HepG2 (cell line): Measurements from ENCODE around the gene CAPN15. TPM values are rescaled to one million over a fixed set of nuclear protein-coding genes. Genes with fewer than 3 reads are reported as not detected.
A peak's percentile ranks its signal among the peaks of the same experiment; 100 is the strongest.

ENCODE experiments used
- BCL6 ChIP-seq: IDR thresholded peaks from 2 replicates; pipeline ENCODE4 v1.6.1; 2016; ENCODE audit warnings: missing genetic modification reagents, missing compliant biosample characterization
- CTCF ChIP-seq: sonication (generic); formaldehyde crosslinking; IDR thresholded peaks from 2 replicates; pipeline ENCODE4 v1.5.0; 2020; ENCODE audit warnings: mild to moderate bottlenecking, missing genetic modification reagents, moderate library complexity
- DMAP1 ChIP-seq: IDR thresholded peaks from 2 replicates; pipeline ENCODE4 v1.6.1; 2016
- ETV6 ChIP-seq: sonication (generic); formaldehyde crosslinking; conservative IDR thresholded peaks from 2 replicates; pipeline ENCODE4 v1.4.0; 2020; ENCODE audit warnings: missing genetic modification reagents
- HNRNPLL ChIP-seq: fragments of 200-400 bp; formaldehyde crosslinking; IDR thresholded peaks from 2 replicates; pipeline ENCODE4 v1.6.1; 2017; ENCODE audit warnings: mild to moderate bottlenecking, low read depth, low read length; ENCODE audit not compliant: poor library complexity, severe bottlenecking
- MXD4 ChIP-seq: IDR thresholded peaks from 2 replicates; pipeline ENCODE4 v1.6.1; 2016; ENCODE audit warnings: mild to moderate bottlenecking, missing biosample characterization, missing genetic modification reagents
- NCOA2 ChIP-seq: sonication (generic); formaldehyde crosslinking; IDR thresholded peaks from 2 replicates; pipeline ENCODE4 v1.8.0; 2022; ENCODE audit warnings: inconsistent platforms
- NFYB ChIP-seq: sonication (generic); formaldehyde crosslinking; IDR thresholded peaks from 2 replicates; pipeline ENCODE4 v1.4.0; 2020; ENCODE audit warnings: missing genetic modification reagents
- NRL ChIP-seq: sonication (generic); formaldehyde crosslinking; IDR thresholded peaks from 2 replicates; pipeline ENCODE4 v1.5.0; 2020; ENCODE audit warnings: missing genetic modification reagents, mild to moderate bottlenecking, moderate library complexity, borderline replicate concordance
- PRDM4 ChIP-seq: sonication (generic); formaldehyde crosslinking; IDR thresholded peaks from 2 replicates; pipeline ENCODE4 v1.9.0; 2021; ENCODE audit warnings: missing genetic modification reagents, borderline replicate concordance
- SKI ChIP-seq: fragments of 450-650 bp; IDR thresholded peaks from one replicate; pipeline ENCODE4 v1.6.1; 2018; ENCODE audit warnings: mild to moderate bottlenecking; ENCODE audit not compliant: partially characterized antibody
- TBX2 ChIP-seq: sonication (generic); formaldehyde crosslinking; IDR thresholded peaks from 2 replicates; pipeline ENCODE4 v1.5.0; 2020; ENCODE audit warnings: missing genetic modification reagents, mild to moderate bottlenecking, borderline replicate concordance
- TCF12 ChIP-seq, 2 experiments: fragments of 450-650 bp in 1 of 2; sonication (generic) in 1 of 2; formaldehyde crosslinking in 1 of 2; IDR thresholded peaks; 2 replicates each; pipeline versions ENCODE4 v1.6.1 to v1.8.0; 2017 to 2022; ENCODE audit warnings: antibody characterized with exemption in 1 of 2, mild to moderate bottlenecking in 1 of 2, missing genetic modification reagents in 1 of 2, moderate library complexity in 1 of 2
- ZNF891 ChIP-seq: sonication (generic); formaldehyde crosslinking; IDR thresholded peaks from 2 replicates; pipeline ENCODE4 v1.5.0; 2020; ENCODE audit warnings: mild to moderate bottlenecking, missing genetic modification reagents
- polyA plus RNA-seq, 8 experiments: library from polyadenylated mRNA; depleted of rRNA in 3 of 8; stranded (reverse) in 7 of 8; unstranded in 1 of 8; fragments of >200 nt; fragmentation: Illumina TruSeq in 4 of 8; extraction: Trizol in 4 of 8; gene quantifications; 2 replicates each; pipeline versions ENCODE4 v1.2.1 to v1.2.3, GENCODE V29; 2011 to 2016; ENCODE audit warnings: low read depth in 4 of 8, missing spikeins in 1 of 8, mixed read lengths in 1 of 8; ENCODE audit not compliant: insufficient read depth in 1 of 8
- total RNA-seq, 5 experiments: library from RNA; depleted of rRNA; stranded (reverse); fragments of >200 nt; fragmentation: Illumina TruSeq; extraction: Trizol; gene quantifications; 2 replicates each; pipeline ENCODE4 v1.2.3, GENCODE V29; 2016; ENCODE audit warnings: low read depth in 1 of 5
- TF ChIP-seq, protein P1 (sequence below): sonication (generic); formaldehyde crosslinking; conservative IDR thresholded peaks from 2 replicates; pipeline ENCODE4 v1.4.0; 2020; ENCODE audit warnings: missing genetic modification reagents
- TF ChIP-seq, protein P2 (sequence below): sonication (generic); formaldehyde crosslinking; IDR thresholded peaks from 2 replicates; pipeline ENCODE4 v1.8.0; 2022; ENCODE audit warnings: low read depth, missing genetic modification reagents

The CAPN15 gene
- total and polyA plus RNA-seq, 2 of the 13 experiments (the other 11 are each of a cell fraction or from before 2014, with no cell fraction given), result 14.9 to 24.5 TPM

DNA sequence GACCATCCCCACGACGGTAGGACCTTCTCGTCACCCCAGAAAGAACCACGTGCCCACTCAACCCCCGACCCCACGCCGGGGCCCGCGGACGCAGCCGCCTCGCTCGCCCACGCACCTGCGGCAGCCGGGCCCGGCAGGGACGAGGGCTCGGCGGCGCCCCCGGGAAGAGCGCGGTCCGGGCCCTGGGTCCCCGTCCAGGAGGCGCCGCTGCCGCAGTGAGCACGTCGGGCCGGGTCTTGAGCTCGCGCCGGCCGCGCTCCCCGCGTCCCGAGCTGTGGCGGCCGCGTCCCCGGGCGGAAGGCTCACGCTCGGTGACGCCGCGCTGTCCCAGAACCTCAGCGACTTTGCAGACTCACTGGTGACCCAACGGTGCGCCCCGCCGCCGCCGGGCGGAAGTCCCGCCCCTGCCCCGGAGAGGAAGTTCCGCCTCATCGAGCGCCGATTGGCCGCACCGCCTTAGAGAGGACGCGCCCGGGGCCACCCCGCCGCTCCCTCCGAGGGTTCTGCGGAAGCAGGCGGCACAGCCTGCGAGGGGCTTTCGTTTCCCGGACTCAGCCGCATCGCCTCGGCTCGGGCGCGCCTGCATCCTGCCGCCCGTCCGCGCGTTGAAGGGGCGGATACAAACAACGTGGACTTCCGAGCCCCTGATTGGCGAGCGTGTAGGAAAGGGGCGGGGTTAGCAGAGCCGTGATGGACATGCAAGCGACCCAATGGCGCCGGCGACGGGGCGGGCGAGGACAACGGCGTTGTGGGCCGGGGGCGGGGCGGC is 61.6 kb downstream of the CAPN15 start (continued):
- TF ChIP-seq NRL (CRISPR knock-in tag) (peak; percentile 55; the same call in 1 of the 2 replicates), ETV6 (peak; percentile 66; the same call in 1 of the 2 replicates), BCL6 (CRISPR knock-in tag) (0 out of 2 replicates have a peak, but pooled peaks have one; percentile 8), MXD4 (CRISPR knock-in tag) (peak; percentile 60), NFYB (peak; percentile 77), SKI (peak; percentile 41), PRDM4 (CRISPR knock-in tag) (no peak), ZNF891 (peak; percentile 5; the same call in 1 of the 2 replicates), TCF12 (IDR thresholded peaks at IDR 0.05) (no peak), TCF12 (CRISPR knock-in tag; IDR thresholded peaks at IDR 0.05) (peak; percentile 57; the same call in 1 of the 2 replicates), TBX2 (CRISPR knock-in tag) (no peak), CTCF (CRISPR knock-in tag) (0 out of 2 replicates have a peak, but pooled peaks have one; percentile 10), DMAP1 (CRISPR knock-in tag) (0 out of 2 replicates have a peak, but pooled peaks have one; percentile 48), HNRNPLL (peak; percentile 37), NCOA2 (CRISPR knock-in tag) (peak; percentile 19; the same call in 1 of the 2 replicates)
- TF ChIP-seq, protein P1, sequence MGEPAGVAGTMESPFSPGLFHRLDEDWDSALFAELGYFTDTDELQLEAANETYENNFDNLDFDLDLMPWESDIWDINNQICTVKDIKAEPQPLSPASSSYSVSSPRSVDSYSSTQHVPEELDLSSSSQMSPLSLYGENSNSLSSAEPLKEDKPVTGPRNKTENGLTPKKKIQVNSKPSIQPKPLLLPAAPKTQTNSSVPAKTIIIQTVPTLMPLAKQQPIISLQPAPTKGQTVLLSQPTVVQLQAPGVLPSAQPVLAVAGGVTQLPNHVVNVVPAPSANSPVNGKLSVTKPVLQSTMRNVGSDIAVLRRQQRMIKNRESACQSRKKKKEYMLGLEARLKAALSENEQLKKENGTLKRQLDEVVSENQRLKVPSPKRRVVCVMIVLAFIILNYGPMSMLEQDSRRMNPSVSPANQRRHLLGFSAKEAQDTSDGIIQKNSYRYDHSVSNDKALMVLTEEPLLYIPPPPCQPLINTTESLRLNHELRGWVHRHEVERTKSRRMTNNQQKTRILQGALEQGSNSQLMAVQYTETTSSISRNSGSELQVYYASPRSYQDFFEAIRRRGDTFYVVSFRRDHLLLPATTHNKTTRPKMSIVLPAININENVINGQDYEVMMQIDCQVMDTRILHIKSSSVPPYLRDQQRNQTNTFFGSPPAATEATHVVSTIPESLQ, result no peak
- TF ChIP-seq, protein P2, sequence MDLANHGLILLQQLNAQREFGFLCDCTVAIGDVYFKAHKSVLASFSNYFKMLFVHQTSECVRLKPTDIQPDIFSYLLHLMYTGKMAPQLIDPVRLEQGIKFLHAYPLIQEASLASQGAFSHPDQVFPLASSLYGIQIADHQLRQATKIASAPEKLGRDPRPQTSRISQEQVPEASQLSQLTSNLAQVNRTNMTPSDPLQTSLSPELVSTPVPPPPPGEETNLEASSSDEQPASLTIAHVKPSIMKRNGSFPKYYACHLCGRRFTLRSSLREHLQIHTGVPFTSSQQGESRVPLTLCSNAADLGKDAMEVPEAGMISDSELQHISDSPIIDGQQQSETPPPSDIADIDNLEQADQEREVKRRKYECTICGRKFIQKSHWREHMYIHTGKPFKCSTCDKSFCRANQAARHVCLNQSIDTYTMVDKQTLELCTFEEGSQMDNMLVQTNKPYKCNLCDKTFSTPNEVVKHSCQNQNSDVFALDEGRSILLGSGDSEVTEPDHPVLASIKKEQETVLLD (CRISPR knock-in tag), result peak; percentile 55; the same call in 1 of the 2 replicates
